PFSK-1 (cell line): ENCODE measurements around the gene SP6.

Experiments used
- FOXP2 ChIP-seq: optimal IDR thresholded peaks from 2 replicates; pipeline ENCODE3; 2011; ENCODE audit warnings: borderline replicate concordance, control low read depth, inconsistent platforms; ENCODE audit not compliant: insufficient read depth; ENCODE audit errors: extremely low read length, extremely low read depth
- POLR2AphosphoS5 ChIP-seq: IDR thresholded peaks from 2 replicates; pipeline ENCODE4 v1.6.1; 2012; ENCODE audit warnings: low read depth, mild to moderate bottlenecking, control low read depth, low read length, moderate library complexity
- REST ChIP-seq, 2 experiments: IDR thresholded peaks; 2 replicates each; pipeline versions ENCODE4 v1.6.1 to v1.8.0; 2011 to 2012; ENCODE audit warnings: low read depth in 2 of 2, low read length in 2 of 2, control low read depth in 1 of 2, inconsistent platforms in 1 of 2, mild to moderate bottlenecking in 1 of 2, moderate library complexity in 1 of 2; ENCODE audit not compliant: insufficient read depth in 1 of 2
- SIN3A ChIP-seq: IDR thresholded peaks from 2 replicates; pipeline ENCODE4 v1.6.1; 2012; ENCODE audit warnings: mild to moderate bottlenecking, low read length, moderate library complexity, borderline replicate concordance; ENCODE audit not compliant: insufficient read depth
- TAF1 ChIP-seq: IDR thresholded peaks from 2 replicates; pipeline ENCODE4 v1.6.1; 2012; ENCODE audit warnings: low read length, control low read depth, borderline replicate concordance; ENCODE audit not compliant: insufficient read depth

- TF ChIP-seq POLR2AphosphoS5 (no peak), REST (IDR thresholded peaks at IDR 0.05; ENCODE audit: insufficient read depth in 1 of 2, low read depth in 2 of 2, low read length in 2 of 2) (no peak), SIN3A (no peak), FOXP2 (peak; percentile 31), TAF1 (no peak)
Measured at GRCh38 chr17:47850692-47851573, at the start of gene SP6.
